ENCODE measurements around the gene NF1.
"Not testable (repeated sequence)": the region's sequence is repeated elsewhere in the genome, so short reads cannot be mapped to it uniquely, and the experiment has no call there.

DNA sequence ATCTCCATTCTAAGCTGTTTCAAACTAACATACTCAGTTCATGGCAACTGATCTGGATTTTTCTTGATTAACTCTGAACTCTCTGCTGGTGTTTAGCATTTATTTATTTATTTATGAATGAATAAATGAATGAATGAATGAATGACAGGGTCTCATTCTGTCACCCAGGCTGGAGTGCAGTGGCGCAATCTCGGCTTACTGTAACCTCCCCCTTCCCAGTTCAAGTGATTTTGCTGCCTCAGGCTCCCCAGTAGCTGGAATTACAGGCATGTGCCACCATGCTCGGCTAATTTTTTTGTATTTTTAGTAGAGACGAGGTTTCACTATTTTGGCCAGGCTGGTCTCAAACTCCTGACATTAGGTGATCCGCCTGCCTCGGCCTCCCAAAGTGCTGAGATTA, 62.1 kb downstream of the NF1 start:
- TF ChIP-seq, protein P1, sequence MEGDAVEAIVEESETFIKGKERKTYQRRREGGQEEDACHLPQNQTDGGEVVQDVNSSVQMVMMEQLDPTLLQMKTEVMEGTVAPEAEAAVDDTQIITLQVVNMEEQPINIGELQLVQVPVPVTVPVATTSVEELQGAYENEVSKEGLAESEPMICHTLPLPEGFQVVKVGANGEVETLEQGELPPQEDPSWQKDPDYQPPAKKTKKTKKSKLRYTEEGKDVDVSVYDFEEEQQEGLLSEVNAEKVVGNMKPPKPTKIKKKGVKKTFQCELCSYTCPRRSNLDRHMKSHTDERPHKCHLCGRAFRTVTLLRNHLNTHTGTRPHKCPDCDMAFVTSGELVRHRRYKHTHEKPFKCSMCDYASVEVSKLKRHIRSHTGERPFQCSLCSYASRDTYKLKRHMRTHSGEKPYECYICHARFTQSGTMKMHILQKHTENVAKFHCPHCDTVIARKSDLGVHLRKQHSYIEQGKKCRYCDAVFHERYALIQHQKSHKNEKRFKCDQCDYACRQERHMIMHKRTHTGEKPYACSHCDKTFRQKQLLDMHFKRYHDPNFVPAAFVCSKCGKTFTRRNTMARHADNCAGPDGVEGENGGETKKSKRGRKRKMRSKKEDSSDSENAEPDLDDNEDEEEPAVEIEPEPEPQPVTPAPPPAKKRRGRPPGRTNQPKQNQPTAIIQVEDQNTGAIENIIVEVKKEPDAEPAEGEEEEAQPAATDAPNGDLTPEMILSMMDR (IDR thresholded peaks at IDR 0.05; ENCODE audit: insufficient read depth, low read depth, low read length), result not testable (repeated sequence)
- TF ChIP-seq EZH2 (IDR thresholded peaks at IDR 0.05; ENCODE audit: insufficient read depth, low read length), result not testable (repeated sequence)

Data from astrocyte (in vitro differentiated cells and primary cell).